PC-9 (cell line): ENCODE measurements around the gene NEK9. TPM values are rescaled to one million over a fixed set of nuclear protein-coding genes. Genes with fewer than 3 reads are reported as not detected.

Experiments used
- BruUV-seq: library from RNA; stranded (reverse); fragments of 400-500 nt; replicated peaks from 2 replicates; lab custom pipeline; 2021; lab: Mats Ljungman, UMichigan
- CTCF ChIA-PET: fragments of 300-600 bp; sonication (Branson Sonifier 250); formaldehyde crosslinking; loops from one replicate; lab custom pipeline; 2022; ENCODE audit warnings: antibody characterized with exemption; lab: Charles Lee
- POLR2A ChIA-PET: fragments of 300-600 bp; sonication (Branson Sonifier 250); formaldehyde crosslinking; loops from one replicate; lab custom pipeline; 2022; ENCODE audit warnings: antibody characterized with exemption; ENCODE audit not compliant: unreplicated experiment; lab: Charles Lee
- DNase-seq, 2 experiments: peaks; one replicate each; pipeline versions ENCODE4 v3.0.0 to v3.0.0-alpha.2; 2015 to 2022; ENCODE audit warnings: mixed read lengths in 1 of 2
- H2AFZ ChIP-seq: fragments of 200-600 bp; sonication (generic); 2 replicates; pipeline ENCODE4 v1.8.1; 2017; ENCODE audit warnings: antibody characterized with exemption
- H3F3A ChIP-seq: fragments of 200-600 bp; sonication (generic); 2 replicates; pipeline ENCODE4 v1.8.1; 2017; ENCODE audit warnings: antibody characterized with exemption, mild to moderate bottlenecking, low read depth; ENCODE audit not compliant: insufficient read depth
- H3K27ac ChIP-seq: fragments of 200-600 bp; sonication (generic); 2 replicates; pipeline ENCODE4 v1.6.1; 2016; ENCODE audit warnings: mixed run types
- H3K27me3 ChIP-seq: fragments of 200-600 bp; sonication (generic); 2 replicates; pipeline ENCODE4 v1.6.1; 2016; ENCODE audit warnings: low read depth, mixed run types; ENCODE audit not compliant: insufficient read depth
- H3K36me3 ChIP-seq: fragments of 200-600 bp; sonication (generic); 2 replicates; pipeline ENCODE4 v1.6.1; 2016; ENCODE audit warnings: low read depth, mixed run types
- H3K4me1 ChIP-seq: fragments of 200-600 bp; sonication (generic); replicated peaks from 2 replicates; pipeline ENCODE4 v1.6.1; 2016; ENCODE audit warnings: mixed run types; ENCODE audit not compliant: insufficient read depth
- H3K4me2 ChIP-seq: fragments of 200-600 bp; sonication (generic); 2 replicates; pipeline ENCODE4 v1.6.1; 2017; ENCODE audit warnings: mixed run types
- H3K4me3 ChIP-seq: fragments of 200-600 bp; sonication (generic); 2 replicates; pipeline ENCODE4 v1.6.1; 2016; ENCODE audit warnings: mixed run types
- H3K79me2 ChIP-seq: fragments of 200-600 bp; sonication (generic); 2 replicates; pipeline ENCODE4 v1.6.1; 2017; ENCODE audit warnings: low read depth, mixed run types
- H3K9me2 ChIP-seq: fragments of 200-600 bp; sonication (generic); 2 replicates; pipeline ENCODE4 v1.8.1; 2017; ENCODE audit warnings: mild to moderate bottlenecking; ENCODE audit not compliant: insufficient read depth
- H3K9me3 ChIP-seq: fragments of 200-600 bp; sonication (generic); 2 replicates; pipeline ENCODE4 v1.8.1; 2016; ENCODE audit warnings: low read depth; ENCODE audit not compliant: insufficient read depth
- H4K20me1 ChIP-seq: fragments of 200-600 bp; sonication (generic); 2 replicates; pipeline ENCODE4 v1.8.1; 2017; ENCODE audit not compliant: insufficient read depth
- CTCF ChIP-seq: fragments of 200-600 bp; sonication (generic); conservative IDR thresholded peaks from 2 replicates; pipeline ENCODE4 v1.6.1; 2017; ENCODE audit warnings: mixed run types, antibody characterized with exemption, mild to moderate bottlenecking, moderate library complexity
- EZH2 ChIP-seq: fragments of 200-600 bp; sonication (generic); IDR thresholded peaks from 2 replicates; pipeline ENCODE4 v1.8.0; 2017; ENCODE audit warnings: antibody characterized with exemption, low read depth
- intact Hi-C: fragments of 100-400 bp; cut with micrococcal nuclease; formaldehyde crosslinking; loops from one replicate; pipeline ENCODE4 v1.10.0; 2022; ENCODE audit not compliant: unreplicated experiment
- total RNA-seq: library from RNA; stranded (reverse); gene quantifications from 2 replicates; pipeline ENCODE4 v1.2.3, GENCODE V29; 2021

The NEK9 gene
- total RNA-seq, 1 experiment from 2014 or later = 170 TPM

GRCh38 chr14:75063491-75064204 lies 63.2 kb downstream of the NEK9 start, which contains the start of gene ACYP1:
Gene ACYP1 (minus strand): TSS chr14:75064024. CDS start chr14:75063553, 471 bp downstream.
- H3K79me2 ChIP-seq = peaks cover 54% of the 10 kb centered on the region
- H3K27me3 ChIP-seq = no peaks in the 10 kb centered on the region
- BruUV-seq = TSS peak; percentile 84
- no peak for TF ChIP-seq EZH2
- no peak for TF ChIP-seq CTCF
- peaks cover 29% of the 10 kb centered on the region for H3K4me1 ChIP-seq
- POLR2A ChIA-PET = interaction anchor here (0.5 to 1.1 kb wide), 16 partner anchors 8 to 548 kb away, joined by 3 to 8 read pairs (median 4); partner anchors contain the start of gene RPS6KL1
- peak within 1 kb of the TSS; percentile 89 for H2AFZ ChIP-seq
- H4K20me1 ChIP-seq = no peaks in the 10 kb centered on the region
- H3K9me3 ChIP-seq = no peaks in the 10 kb centered on the region
- H3K9me2 ChIP-seq = no peaks in the 10 kb centered on the region
- peak within 1 kb of the TSS; percentile 87 for H3K4me2 ChIP-seq
- peaks cover 40% of the 10 kb centered on the region for H3F3A ChIP-seq
- peaks cover 19% of the 10 kb centered on the region for H3K36me3 ChIP-seq
- CTCF ChIA-PET = interaction anchor here (0.6 to 2.4 kb wide), 6 partner anchors 16 to 455 kb away, joined by 3 to 6 read pairs (median 3); no protein-coding TSS in a partner anchor
- peak within 1 kb of the TSS; percentile 37 for H3K27ac ChIP-seq
- H3K4me3 ChIP-seq = peak within 1 kb of the TSS; percentile 68
- DNase-seq = peak; percentile 91 to 99
- intact Hi-C loops = no loop called here

GRCh38 chr14:75063013-75063412 lies 63.8 kb downstream of the NEK9 start:
- no peaks in the 10 kb centered on the region for H3K9me2 ChIP-seq
- H3K4me1 ChIP-seq = peaks cover 22% of the 10 kb centered on the region
- intact Hi-C loops = no loop called here
- no peaks in the 10 kb centered on the region for H3K27me3 ChIP-seq
- H4K20me1 ChIP-seq = no peaks in the 10 kb centered on the region
- H2AFZ ChIP-seq = peak overlapping the region; percentile 89
- H3K4me2 ChIP-seq = peak overlapping the region; percentile 87
- H3F3A ChIP-seq = peaks cover 34% of the 10 kb centered on the region
- no TSS peak for BruUV-seq
- ChIA-PET POLR2A (interaction anchor here (0.6 to 1.1 kb wide), 4 partner anchors 26 to 220 kb away, joined by 3 to 7 read pairs (median 5); no protein-coding TSS in a partner anchor), CTCF (interaction anchor here (1.1 to 2.4 kb wide), 4 partner anchors 40 to 157 kb away, joined by 3 to 6 read pairs (median 3); no protein-coding TSS in a partner anchor)
- no peaks in the 10 kb centered on the region for H3K9me3 ChIP-seq
- TF ChIP-seq CTCF = no peak
- TF ChIP-seq EZH2 = no peak
- peaks cover 50% of the 10 kb centered on the region for H3K79me2 ChIP-seq
- H3K4me3 ChIP-seq = peak overlapping the region; percentile 68
- no peak for DNase-seq
- peak overlapping the region; percentile 37 for H3K27ac ChIP-seq
- H3K36me3 ChIP-seq = peaks cover 20% of the 10 kb centered on the region

GRCh38 chr14:75060420-75060819 lies 66.4 kb downstream of the NEK9 start:
- CTCF ChIA-PET = interaction anchor here (0.6 kb wide), 1 partner anchor 137 kb away, joined by 3 read pairs; the partner anchor contains the start of gene RPS6KL1
- no peak overlapping the region for H2AFZ ChIP-seq

More at GRCh38 chr14:75060420-75060819, 66.4 kb downstream of the NEK9 start:
- Histone ChIP-seq H4K20me1 (no peaks in the 10 kb centered on the region), H3K4me3 (no peak overlapping the region), H3K79me2 (peaks cover 40% of the 10 kb centered on the region), H3F3A (peaks cover 25% of the 10 kb centered on the region; the same call in 1 of the 2 replicates), H3K9me3 (no peaks in the 10 kb centered on the region), H3K27me3 (no peaks in the 10 kb centered on the region), H3K9me2 (no peaks in the 10 kb centered on the region), H3K4me2 (no peak overlapping the region), H3K4me1 (peaks cover 13% of the 10 kb centered on the region), H3K36me3 (peaks cover 24% of the 10 kb centered on the region), H3K27ac (no peak overlapping the region)
- peak in 1 of 2 experiments; percentile 22 for DNase-seq
- POLR2A ChIA-PET = no interaction called here
- TF ChIP-seq EZH2 (no peak), CTCF (no peak)
- no TSS peak for BruUV-seq
- intact Hi-C loops = no loop called here
